SKM-1 treated with dmso at 0.1 percent for 144 hours (cell line): ENCODE results near the gene LAMC2.

Experiments used
- DNase-seq: peaks from one replicate; lab custom pipeline; 2025; ENCODE audit not compliant: unreplicated experiment; lab: John Stamatoyannopoulos, UW

Gene LAMC2

DNA sequence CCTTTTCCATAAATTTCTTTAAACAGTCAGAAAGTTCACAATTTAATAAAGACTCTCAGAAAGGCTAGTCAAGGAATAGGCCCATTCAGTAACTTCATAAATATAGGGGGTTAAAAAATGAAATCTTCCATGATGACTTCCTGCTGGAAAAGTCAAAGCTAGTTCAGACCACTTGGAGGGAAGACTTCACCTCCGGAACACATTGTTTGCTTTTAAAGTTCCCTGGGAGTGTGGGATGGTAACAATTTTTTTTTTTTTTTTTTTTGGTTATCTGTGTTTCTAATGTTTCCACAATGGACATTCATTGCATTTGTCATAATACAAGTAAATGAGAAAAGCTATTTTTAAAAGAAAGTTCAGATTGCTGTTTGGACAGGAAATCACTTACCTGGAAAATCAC, 18.4 kb upstream of the LAMC2 start:
- no peak for DNase-seq

DNA sequence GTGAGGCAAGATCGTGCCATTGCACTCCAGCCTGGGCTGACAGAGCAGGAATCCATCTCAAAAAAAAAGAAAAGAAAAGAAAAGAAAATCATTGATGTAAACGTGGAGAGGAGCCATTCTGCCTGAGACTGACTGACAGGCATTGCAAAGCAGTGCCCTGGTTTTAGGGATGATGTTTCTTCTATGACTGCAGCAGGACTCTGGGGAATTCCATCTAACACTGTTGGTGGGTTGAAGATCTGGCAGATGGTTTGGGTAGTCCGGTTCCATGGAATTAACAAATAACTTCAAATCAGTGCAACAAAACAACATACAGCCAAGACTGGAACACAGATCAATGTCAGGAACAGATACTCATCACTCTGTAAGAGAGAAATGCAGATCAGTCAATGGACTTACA, 17.8 kb upstream of the LAMC2 start:
- no peak for DNase-seq

DNA sequence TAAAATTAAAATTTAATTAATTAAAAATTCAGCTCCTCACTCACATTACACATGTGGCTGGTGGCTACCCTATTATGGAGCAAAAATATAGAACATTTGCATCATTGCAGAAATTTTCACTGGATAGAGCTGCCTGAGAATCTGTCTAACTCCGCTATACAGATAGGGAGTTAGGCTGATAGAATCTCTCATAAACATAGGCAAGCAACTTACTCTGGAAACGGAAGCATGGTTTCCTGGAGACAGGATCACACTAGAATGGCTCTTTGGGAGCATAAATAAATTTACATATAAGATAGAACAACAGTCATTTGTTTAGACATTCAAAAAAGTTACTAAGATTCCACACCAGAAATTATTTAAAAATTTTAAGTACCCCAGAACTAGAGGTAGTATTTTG, 12.2 kb upstream of the LAMC2 start:
- no peak for DNase-seq

DNA sequence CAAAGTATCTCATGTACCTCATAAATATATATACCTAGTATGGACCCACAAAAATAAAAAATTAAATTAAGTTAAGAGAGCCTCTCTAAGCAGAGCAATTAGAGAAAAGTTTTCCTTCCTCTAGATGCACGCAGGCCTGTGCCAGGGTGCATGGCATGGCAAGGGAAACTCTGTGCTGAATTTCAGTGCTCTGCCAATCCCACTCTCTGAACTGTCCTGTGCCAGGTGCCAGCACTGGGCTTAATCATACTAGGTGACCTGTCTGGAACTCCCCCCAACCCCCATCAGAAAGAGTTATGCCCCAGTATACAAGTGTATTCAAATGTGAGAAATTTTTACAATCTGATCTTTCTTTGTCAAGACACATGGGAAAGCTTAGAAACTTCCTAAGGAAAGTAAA, 10.4 kb upstream of the LAMC2 start:
- no peak for DNase-seq

DNA sequence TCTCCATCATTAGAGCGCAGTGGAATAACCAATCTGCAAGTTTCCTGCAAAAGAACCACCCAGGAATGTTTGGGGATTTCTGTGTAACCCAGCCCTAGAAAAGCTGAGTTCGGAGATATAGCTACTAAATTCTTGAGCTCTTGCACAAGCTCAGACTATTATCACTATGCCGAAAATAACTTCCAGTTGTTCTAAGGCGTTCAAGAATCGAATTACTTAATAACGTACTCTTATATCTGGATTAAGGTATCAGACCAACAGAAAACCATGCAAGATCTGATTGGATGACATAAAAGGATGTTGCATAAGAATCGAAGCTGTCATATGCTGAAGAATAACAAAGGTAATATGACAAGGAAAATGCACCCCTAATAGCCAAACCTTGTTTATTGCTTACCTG, 7.5 kb upstream of the LAMC2 start:
- DNase-seq, result no peak

DNA sequence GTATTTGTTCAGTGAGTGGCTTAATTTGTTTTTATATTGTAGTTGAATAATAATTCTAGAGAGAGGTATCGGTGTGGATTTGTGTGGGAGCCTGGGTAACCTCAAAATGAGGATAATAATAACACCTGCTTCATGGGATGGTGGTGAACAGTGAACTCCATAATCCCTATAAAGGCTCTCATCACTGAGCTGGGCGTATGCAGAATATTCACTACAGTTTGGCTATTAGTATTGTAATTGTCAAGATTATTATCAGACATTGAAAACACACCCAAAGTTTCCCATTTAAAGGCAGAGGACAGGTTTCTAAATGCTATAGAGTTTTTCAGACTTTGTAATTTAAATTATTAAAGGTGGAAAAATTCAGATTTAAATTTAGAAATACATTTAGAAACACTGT, 7.0 kb upstream of the LAMC2 start:
- no peak for DNase-seq

DNA sequence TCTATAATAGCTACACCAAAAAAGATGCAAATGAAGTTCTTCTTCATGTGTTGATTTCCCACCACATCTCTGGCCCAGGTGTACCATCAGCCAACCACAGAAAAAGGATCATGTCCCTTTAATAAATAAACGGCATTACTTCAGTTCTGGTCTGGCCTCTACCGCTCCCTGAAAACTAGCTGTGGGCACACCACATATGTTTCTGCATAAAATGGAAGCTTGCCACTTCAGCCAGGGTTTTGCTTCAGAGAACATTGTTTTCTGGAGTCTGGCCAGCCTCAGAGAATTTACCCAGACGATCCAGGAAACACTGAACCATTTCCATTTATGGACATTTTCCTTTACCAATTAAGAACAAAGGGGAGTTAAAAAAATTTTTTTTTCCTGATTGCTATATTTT, 5.8 kb upstream of the LAMC2 start:
- DNase-seq, result no peak

DNA sequence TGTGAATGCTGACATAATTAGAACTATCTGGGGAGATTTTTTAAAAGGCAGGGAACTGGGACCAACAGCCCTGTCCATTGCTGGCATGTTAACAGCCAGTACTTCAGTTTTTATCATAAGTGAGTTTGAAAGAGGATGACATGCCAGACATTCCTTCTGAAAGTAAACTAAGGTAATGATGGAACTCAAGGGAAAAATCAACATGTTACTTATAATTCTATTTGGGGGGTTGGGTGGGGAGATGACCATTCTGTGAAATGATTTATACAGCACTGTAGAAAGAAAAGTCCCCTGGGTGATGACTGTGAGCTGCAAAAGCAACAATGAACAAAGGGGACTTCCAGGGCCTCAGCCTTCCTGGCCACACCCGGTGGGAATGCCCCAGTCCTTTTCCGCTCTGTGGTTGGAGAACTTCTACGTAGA, 5.4 kb upstream of the LAMC2 start:
- DNase-seq, result no peak

DNA sequence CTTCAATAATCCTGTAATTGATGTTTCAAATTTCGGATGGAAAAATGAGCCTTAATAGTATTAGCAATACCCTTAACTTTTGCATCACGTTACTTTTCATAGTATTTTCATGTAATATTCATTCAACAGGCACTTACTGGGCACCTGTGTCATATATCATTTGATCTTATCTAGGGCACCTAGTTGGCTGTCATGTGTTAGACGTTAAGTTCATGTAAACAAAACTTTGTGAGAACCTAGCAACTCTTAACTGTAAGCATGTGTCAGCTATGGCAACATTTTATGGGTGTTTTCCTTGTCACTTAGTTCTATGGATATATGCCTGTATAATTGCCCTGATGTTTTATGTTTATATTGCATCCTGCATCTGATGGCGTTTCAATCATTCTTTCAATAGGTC, 777 bp downstream of the LAMC2 start:
- DNase-seq, result no peak

DNA sequence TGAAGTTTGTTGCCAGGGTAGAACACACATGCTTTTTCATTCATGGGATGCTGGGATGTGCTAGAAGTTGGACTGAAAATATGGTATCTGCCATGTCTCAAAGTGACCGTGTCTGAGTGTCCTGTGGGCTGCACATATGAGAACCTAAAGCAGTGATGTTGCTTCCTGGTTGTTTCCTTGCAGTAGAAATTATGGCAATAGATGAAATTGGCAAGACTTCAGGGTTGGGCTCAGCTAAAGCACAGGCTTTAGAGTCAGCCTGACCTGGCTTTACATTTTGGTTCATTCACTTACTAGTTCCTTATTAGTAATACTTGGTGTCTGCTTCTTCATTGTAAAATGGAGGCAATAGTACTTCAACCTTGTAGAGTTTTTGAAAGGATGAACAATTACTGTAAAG, 2.2 kb downstream of the LAMC2 start:
- no peak for DNase-seq

DNA sequence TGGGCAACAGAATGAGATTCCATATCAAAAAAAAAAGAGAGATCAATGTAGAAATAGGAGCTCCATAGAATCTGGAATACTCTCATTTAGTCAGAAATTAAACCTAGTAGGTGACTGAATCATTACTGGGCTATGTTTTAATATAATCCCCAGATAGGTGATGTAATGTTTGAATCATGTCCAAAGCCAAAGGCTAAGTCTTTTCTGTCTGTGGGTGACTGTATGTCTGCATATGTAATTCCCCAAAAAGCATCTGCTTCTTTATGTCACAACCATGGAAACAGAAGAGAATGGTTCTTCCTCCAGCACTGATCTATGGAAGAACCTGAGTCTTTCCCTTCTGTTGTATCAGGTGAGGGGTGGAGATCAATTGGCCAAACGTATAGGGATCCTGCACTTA, 5.8 kb downstream of the LAMC2 start:
- DNase-seq, result no peak

DNA sequence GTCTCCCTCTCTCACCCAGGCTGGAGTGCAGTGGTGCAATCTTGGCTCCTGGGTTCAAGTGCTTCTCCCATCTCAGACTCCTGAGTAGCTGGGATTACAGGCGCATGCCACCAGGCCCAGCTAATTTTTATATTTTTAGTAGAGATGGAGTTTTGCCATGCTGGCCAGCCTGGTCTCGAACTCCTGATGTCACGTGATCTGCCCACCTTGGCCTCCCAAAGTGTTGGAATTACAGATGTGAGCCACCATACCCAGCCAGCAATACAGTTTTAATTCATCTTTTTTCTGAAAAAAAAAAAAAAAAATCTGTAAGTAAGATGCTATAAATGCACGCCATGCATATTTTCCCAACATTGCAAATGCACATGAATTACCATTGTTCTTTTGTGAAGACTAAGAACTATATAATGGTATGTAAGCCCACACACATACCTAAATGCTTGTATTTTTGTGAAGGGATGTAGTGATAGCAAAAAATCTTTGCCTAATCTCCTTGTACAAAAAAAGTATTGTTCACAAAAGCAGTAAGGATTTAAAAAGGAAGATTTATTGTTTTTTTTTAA, 8.0 kb downstream of the LAMC2 start:
- no peak for DNase-seq

DNA sequence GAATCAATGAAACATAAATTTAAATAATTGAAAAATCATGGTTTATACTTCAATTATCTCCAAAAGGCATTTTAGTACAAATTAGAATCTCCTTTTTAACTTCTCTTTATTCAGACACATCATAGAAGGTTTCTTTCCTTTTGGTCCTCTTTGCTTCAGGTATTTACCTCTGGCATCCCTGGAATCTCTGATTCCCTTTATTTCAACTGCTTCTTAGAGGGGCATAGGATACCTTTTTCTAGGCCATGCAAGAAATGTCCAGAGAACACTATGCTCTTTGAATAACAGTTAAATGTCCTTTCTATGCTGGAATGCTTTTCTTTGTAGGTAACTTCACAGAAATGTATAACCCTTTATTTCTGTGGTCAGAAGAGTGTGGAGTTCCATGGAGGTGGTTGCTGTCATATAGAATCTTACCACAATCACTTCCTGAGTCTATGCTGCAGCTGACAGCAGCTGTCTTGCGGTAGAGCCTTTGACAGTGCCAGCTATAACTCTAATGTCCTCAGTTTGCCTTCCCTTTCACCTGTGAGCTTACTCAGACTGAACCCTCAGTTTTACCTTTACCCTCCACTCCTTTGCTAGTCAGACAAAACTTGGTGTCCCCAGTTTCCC, 8.6 kb downstream of the LAMC2 start:
- peak; percentile 15 for DNase-seq

DNA sequence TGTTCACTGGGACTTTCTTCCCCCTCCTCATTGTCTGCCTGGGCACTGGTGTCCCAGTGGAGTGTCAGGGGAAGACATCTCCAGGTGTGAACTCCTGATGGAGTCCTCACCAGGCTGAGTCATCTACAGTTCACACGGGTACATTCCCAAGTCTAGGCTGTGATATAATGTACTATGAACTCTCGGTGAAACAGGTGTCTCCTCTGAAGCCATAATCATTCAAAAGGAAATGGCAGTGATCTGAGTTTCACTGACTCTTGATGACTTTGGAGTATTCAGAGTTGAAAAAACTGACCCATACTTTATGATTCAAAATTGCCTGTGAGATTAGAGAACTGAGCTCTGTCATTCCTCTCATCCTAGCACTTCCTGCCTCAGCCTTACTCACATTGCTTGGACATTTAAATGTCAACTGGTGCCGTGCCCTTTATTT, 9.1 kb downstream of the LAMC2 start:
- DNase-seq, result no peak

DNA sequence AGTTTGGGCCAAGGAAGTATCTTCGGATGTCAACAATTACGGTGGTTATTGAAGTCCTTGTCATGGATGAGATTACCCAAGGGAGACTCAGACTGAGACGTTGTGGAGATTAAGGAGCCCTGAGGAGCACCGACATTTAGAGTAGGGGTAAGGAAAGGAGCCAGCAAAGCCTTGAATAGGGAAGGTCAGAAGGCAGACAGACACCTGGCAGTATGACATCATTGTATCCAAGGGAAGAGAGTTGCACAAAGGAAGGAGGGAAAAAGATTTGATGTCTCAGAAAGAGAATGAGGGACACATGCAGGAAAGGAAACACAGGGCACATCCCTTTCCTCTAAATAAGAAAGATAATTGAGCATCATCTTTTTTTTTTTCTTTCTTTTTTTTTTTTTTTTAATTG, 11.7 kb downstream of the LAMC2 start:
- DNase-seq, result no peak

DNA sequence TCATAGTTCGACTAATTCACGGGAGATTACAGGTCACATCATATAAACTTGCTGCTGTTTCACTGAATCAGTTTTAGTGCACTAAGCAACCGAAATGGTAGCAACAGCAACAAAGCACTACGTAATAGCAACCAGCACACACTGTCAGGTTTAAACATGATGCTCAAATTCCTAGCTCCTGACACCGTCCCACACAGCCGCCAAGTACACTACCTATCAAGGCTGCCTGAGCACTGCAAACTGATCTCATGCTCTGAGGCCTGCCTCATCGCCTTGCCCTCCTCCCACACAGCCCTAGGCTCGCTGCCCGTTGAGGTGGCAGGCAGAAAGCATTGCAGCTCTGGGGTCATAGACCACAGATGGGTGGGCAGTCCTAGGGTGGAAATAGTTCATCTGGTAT, 12.4 kb downstream of the LAMC2 start:
- DNase-seq, result no peak

DNA sequence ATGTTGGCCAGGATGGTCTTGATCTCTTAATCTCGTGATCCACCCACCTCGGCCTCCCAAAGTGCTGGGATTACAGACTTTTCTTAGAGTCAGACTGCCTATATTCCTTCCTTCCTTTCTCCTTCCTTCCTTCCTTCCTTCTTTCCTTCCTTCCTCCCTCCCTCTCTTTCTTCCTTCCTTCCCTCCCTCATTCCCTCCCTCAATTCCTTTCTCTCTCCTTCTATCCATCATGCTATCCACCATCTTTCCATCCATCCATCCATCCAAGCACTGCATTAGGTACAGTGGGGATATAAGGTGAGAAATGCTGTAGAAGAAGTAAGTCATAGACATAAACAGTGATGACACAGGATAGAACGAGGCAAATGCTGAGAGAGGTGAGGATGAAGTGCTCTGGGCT, 13.2 kb downstream of the LAMC2 start:
- DNase-seq, result no peak

DNA sequence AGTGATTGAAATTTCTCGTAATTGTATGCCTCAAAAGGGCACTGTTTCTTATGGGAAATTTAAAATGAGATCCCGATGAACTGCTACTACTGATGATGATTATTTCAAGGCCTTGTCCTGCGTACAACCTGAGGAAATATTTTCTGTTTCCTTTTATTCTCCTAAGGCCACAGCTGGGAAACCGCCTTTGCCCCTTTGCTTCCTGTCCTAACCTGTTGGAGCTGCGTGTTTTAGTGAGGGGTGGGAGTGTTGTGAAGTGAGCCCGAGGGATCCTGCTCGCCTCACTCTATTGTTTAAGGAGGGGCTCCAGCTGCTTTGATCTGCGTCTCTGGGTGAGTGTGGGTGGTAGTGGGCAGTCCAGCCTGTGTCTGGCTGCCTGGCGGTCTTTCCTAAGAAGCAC, 14.4 kb downstream of the LAMC2 start:
- no peak for DNase-seq

DNA sequence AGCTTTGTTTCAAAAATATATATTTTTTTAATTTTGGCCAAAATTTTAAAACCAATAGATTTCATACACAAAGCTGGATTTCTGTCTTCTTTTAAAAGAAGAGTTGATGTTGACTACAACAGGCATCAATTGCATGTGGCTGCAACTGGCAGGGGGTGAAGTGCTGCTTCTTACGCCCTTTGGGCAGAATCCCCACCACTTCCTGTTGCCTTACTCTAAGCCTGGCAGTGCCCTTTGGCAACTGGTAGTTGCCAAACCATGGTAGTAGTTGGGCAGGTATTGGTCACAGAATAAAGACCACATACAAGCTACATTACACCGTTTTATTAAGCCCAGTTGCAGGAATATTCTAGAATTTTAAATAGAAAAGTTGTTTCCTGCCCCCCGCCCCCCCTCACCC, 17.0 kb downstream of the LAMC2 start:
- DNase-seq, result no peak

DNA sequence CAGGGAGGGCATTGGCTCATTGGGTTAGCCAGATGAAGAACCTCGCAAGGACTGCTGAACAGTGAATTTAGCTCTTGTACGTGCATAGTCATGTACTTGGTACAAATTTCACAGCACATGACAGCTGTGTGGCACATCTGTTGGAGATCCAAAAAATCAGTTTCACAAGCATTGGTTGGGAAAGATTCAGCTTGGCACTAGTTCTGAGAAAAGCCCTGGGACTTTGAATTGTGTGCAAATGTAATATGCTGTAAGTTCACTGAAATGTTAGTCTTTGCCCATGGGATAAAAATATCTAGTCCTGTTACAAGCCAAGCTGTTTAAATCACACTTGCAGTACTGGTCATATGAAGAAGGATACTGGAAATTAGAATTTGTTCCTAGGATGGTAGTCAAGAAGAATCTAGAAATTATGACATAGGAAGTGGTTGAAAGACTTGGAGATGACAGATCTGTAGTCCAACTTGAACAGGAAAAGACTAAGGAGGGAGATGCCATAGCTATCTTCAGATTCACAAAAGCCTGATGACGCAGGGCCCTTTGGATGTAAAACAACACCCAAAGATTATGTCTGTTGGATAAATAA, 19.2 kb downstream of the LAMC2 start:
- no peak for DNase-seq

DNA sequence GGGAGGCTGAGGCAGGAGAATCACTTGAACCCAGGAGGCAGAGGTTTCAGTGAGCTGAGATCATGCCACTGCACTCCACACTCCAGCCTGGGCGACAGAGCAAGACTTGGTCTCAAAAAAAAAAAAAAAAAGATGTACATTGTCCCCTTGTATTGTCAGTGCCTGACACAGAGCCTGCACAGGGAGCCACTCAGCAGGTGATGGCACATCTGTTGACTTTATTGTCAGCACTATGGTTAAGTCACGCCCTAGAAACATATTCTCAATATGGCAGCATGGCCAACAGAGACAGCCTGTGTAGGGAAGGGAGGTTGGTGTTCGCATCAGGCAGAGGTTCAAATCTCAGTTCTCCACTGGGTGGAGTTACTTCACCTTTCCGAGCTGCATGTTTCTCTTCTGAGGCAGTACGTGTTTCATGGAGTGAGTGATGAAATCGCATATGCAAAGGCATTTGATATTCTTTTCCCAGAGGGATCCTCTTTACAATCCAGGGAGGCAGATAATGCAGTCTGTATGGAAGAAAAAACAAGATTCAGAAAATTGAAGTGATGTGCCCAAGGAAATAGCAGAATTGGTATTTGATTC, 20.6 kb downstream of the LAMC2 start:
- no peak for DNase-seq

DNA sequence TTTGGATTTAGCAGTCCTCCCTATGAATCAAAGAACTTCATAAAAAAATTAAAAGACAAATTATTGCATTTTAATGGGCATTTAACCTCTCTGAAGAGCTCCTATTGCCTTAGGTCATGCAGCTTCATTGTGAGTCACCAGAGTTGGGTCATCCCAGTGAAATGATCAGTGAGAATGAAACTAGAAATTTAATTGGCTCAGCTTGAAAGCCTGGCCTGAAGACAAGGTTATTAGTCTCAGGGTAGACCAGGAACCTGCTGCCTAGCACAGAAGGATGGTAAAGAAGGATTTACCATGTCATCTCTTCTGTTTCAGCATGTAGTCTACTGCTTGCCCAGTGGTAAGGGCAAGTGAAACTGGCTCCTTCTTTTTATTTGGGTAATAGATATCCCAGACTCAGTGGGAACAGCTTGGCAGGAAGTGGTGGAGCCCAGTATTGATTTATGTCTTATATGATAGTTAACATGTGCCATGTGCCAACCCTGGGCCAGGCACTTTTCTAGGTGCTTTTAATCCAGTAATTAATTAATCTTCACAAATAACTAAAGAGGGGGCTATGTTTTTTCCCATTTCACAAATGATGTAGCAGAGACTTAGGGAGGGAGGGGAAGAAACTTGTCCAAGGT, 23.6 kb downstream of the LAMC2 start:
- peak; percentile 18 for DNase-seq
